Fibroblast of lung (primary cell): ENCODE measurements around the gene LAYN. TPM values are rescaled to one million over a fixed set of nuclear protein-coding genes. Genes with fewer than 3 reads are reported as not detected.

ENCODE experiments used
- DNase-seq, 2 donors: peaks; one replicate each; pipeline versions ENCODE4 v3.0.0 to v3.0.0-alpha.2; 2010; ENCODE audit warnings: low read depth in 2 of 2
- H2AFZ ChIP-seq: 2 replicates; pipeline ENCODE4 v1.5.1; 2012; ENCODE audit warnings: low read length, control low read depth, inconsistent platforms
- H3K27ac ChIP-seq: 2 replicates; pipeline ENCODE4 v1.5.1; 2011; ENCODE audit warnings: low read length, control low read depth; ENCODE audit not compliant: insufficient read depth
- H3K27me3 ChIP-seq: 2 replicates; pipeline ENCODE4 v1.5.1; 2011; ENCODE audit warnings: mild to moderate bottlenecking, low read length; ENCODE audit not compliant: control insufficient read depth, insufficient read depth
- H3K36me3 ChIP-seq: 2 replicates; pipeline ENCODE4 v1.5.1; 2011; ENCODE audit warnings: low read length; ENCODE audit not compliant: control insufficient read depth, insufficient read depth
- H3K4me1 ChIP-seq: 2 replicates; pipeline ENCODE4 v1.5.1; 2011; ENCODE audit warnings: low read length; ENCODE audit not compliant: control insufficient read depth, insufficient read depth; ENCODE audit errors: extremely low read depth
- H3K4me2 ChIP-seq: 2 replicates; pipeline ENCODE4 v1.5.1; 2011; ENCODE audit warnings: low read length, control low read depth; ENCODE audit not compliant: insufficient read depth; ENCODE audit errors: extremely low read depth
- H3K4me3 ChIP-seq, 4 experiments: fragments of 200-600 bp in 1 of 4; sonication (generic) in 1 of 4; replicated peaks in 1 of 4; 2 replicates each; pipeline ENCODE4 v1.5.1; 2011 to 2016; ENCODE audit warnings: low read length in 4 of 4, low read depth in 3 of 4, mild to moderate bottlenecking in 3 of 4, control low read depth in 2 of 4, inconsistent platforms in 1 of 4, mixed read lengths in 1 of 4; ENCODE audit not compliant: insufficient read depth in 1 of 4; ENCODE audit errors: control extremely low read depth in 1 of 4
- H3K79me2 ChIP-seq: 2 replicates; pipeline ENCODE4 v1.5.1; 2012; ENCODE audit warnings: mild to moderate bottlenecking, low read length, inconsistent platforms; ENCODE audit not compliant: control insufficient read depth, insufficient read depth
- H3K9ac ChIP-seq: 2 replicates; pipeline ENCODE4 v1.5.1; 2011; ENCODE audit warnings: mild to moderate bottlenecking, low read length, control low read depth; ENCODE audit not compliant: insufficient read depth
- H3K9me3 ChIP-seq: 2 replicates; pipeline ENCODE4 v1.5.1; 2012; ENCODE audit warnings: low read depth, low read length; ENCODE audit not compliant: control insufficient read depth, insufficient read depth
- H4K20me1 ChIP-seq: 2 replicates; pipeline ENCODE4 v1.5.1; 2011; ENCODE audit warnings: low read length; ENCODE audit not compliant: control insufficient read depth, insufficient read depth; ENCODE audit errors: extremely low read depth
- EZH2 ChIP-seq: IDR thresholded peaks from 2 replicates; pipeline ENCODE4 v1.5.1; 2012; ENCODE audit warnings: low read length, control low read depth, mild to moderate bottlenecking; ENCODE audit errors: missing control alignments
- polyA plus RNA-seq, 2 donors: library from polyadenylated mRNA; depleted of rRNA in 1 of 2; stranded (reverse) in 1 of 2; unstranded in 1 of 2; fragments of >200 nt; gene quantifications; 2 replicates each; pipeline ENCODE4 v1.2.1, GENCODE V29; 2011 to 2012; ENCODE audit warnings: missing spikeins in 1 of 2
- total RNA-seq: library from RNA; depleted of rRNA; stranded (reverse); fragments of >200 nt; gene quantifications from 2 replicates; pipeline ENCODE4 v1.2.1, GENCODE V29; 2014
- TF ChIP-seq, protein P1 (sequence below), 2 donors: IDR thresholded peaks in 1 of 2; conservative IDR thresholded peaks in 1 of 2; 1 replicate in 1 of 2; 2 replicates in 1 of 2; pipeline ENCODE4 v1.5.1; 2011 to 2012; ENCODE audit warnings: low read length in 2 of 2, control low read depth in 1 of 2, inconsistent platforms in 1 of 2, low read depth in 1 of 2, mild to moderate bottlenecking in 1 of 2

Gene LAYN
- total and polyA plus RNA-seq, 2 donors (not counting 1 experiment from before 2014, with no cell fraction given), result 117 to 140 TPM

DNA sequence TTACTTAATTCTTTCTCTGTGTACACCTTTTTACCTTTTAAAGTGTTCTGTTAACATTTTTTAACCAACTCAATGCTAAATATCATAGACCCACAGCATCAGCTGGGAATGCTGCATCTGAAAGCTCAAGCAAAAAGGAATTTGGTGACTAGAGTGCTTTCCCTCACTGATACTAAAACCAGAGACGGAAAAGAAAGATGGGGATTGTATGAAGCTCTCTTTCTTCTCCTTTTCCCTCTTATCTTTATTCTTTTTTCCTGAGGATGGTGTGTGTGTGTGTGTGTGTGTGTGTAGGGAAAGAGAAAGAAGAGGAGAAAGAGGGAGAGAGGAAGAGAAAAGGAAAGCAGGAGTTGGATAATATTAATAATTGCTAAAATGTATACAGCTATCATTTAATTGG is 57.6 kb downstream of the LAYN start:
- Histone ChIP-seq H3K36me3 (no peaks in the 10 kb centered on the region), H3K27me3 (no peaks in the 10 kb centered on the region), H3K4me2 (peak overlapping the region; percentile 83), H3K79me2 (peaks cover 7% of the 10 kb centered on the region), H3K27ac (peak overlapping the region; percentile 43), H3K9ac (no peak overlapping the region), H3K4me1 (peaks cover 6% of the 10 kb centered on the region), H4K20me1 (no peaks in the 10 kb centered on the region), H3K4me3 (peak overlapping the region in 3 of 4 experiments; percentile 5 to 9 (median 7)), H3K9me3 (no peaks in the 10 kb centered on the region), H2AFZ (peak overlapping the region; percentile 69)
- no peak for DNase-seq
- no peak for TF ChIP-seq EZH2
- TF ChIP-seq, protein P1, sequence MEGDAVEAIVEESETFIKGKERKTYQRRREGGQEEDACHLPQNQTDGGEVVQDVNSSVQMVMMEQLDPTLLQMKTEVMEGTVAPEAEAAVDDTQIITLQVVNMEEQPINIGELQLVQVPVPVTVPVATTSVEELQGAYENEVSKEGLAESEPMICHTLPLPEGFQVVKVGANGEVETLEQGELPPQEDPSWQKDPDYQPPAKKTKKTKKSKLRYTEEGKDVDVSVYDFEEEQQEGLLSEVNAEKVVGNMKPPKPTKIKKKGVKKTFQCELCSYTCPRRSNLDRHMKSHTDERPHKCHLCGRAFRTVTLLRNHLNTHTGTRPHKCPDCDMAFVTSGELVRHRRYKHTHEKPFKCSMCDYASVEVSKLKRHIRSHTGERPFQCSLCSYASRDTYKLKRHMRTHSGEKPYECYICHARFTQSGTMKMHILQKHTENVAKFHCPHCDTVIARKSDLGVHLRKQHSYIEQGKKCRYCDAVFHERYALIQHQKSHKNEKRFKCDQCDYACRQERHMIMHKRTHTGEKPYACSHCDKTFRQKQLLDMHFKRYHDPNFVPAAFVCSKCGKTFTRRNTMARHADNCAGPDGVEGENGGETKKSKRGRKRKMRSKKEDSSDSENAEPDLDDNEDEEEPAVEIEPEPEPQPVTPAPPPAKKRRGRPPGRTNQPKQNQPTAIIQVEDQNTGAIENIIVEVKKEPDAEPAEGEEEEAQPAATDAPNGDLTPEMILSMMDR (conservative IDR thresholded peaks at IDR 0.05 in 1 of 2, IDR thresholded peaks at IDR 0.05 in 1 of 2; ENCODE audit: low read depth in 1 of 2, low read length in 2 of 2), result no peak

DNA sequence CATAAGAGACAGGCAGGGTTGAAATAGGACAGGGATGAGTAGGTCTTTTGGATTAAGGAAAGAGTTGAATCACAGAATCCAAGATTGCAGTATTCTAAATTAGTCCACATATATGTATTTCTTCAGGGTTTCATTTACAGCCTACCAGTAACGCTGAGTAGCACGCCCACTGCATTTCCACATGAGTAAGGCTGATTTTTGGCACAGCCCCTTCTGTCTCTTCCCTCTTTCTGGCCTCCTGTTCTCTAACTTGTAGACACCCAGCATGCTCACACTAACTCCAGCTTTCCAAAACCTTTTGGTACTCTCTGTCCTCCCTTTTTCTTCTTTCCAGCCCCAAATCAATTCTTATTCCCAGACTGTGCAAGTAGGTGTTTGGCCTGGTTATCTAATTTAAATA is 58.0 kb downstream of the LAYN start:
- DNase-seq, result peak; percentile 61 to 85
- no peaks in the 10 kb centered on the region for H4K20me1 ChIP-seq
- H3K4me2 ChIP-seq, result peak overlapping the region; percentile 71
- no peaks in the 10 kb centered on the region for H3K9me3 ChIP-seq
- peak overlapping the region in 1 of 4 experiments; percentile 9 for H3K4me3 ChIP-seq
- no peaks in the 10 kb centered on the region for H3K27me3 ChIP-seq
- no peak overlapping the region for H3K9ac ChIP-seq
- peak overlapping the region; percentile 69 for H2AFZ ChIP-seq
- H3K27ac ChIP-seq, result no peak overlapping the region
- H3K36me3 ChIP-seq, result no peaks in the 10 kb centered on the region
- TF ChIP-seq, protein P1 (conservative IDR thresholded peaks at IDR 0.05 in 1 of 2, IDR thresholded peaks at IDR 0.05 in 1 of 2; ENCODE audit: low read depth in 1 of 2, low read length in 2 of 2), result no peak
- TF ChIP-seq EZH2, result no peak
- H3K79me2 ChIP-seq, result peaks cover 11% of the 10 kb centered on the region
- H3K4me1 ChIP-seq, result peaks cover 6% of the 10 kb centered on the region

DNA sequence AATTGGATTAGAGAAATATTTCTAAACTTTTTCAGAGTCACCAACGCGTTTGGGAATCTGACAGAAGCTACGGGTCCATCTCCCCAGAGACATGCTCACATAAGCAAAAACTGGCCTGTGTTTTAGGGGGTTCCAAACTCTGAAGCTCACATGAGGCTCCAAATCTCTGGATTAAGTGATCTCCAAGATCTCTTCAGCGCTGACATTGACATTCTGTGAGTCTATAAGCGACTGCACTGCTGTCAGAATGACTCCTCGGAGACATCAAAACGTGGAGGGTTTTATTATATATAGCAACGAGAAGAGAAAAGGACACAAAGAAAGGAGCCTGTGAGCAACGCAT is 61.1 kb downstream of the LAYN start:
- peak overlapping the region; percentile 51 for H3K9ac ChIP-seq
- peak overlapping the region; percentile 93 for H3K4me2 ChIP-seq
- H3K79me2 ChIP-seq, result peaks cover 39% of the 10 kb centered on the region
- peak overlapping the region; percentile 31 to 51 (median 46) for H3K4me3 ChIP-seq
- no peak for DNase-seq
- H3K4me1 ChIP-seq, result peaks cover 8% of the 10 kb centered on the region
- H4K20me1 ChIP-seq, result no peaks in the 10 kb centered on the region
- no peak for TF ChIP-seq EZH2
- TF ChIP-seq, protein P1 (conservative IDR thresholded peaks at IDR 0.05 in 1 of 2, IDR thresholded peaks at IDR 0.05 in 1 of 2; ENCODE audit: low read depth in 1 of 2, low read length in 2 of 2), result no peak
- peak overlapping the region; percentile 66 for H3K27ac ChIP-seq
- no peaks in the 10 kb centered on the region for H3K27me3 ChIP-seq
- no peaks in the 10 kb centered on the region for H3K9me3 ChIP-seq
- H3K36me3 ChIP-seq, result no peaks in the 10 kb centered on the region
- peak overlapping the region; percentile 88 for H2AFZ ChIP-seq
